HG02938 (cell line): ENCODE measurements around the gene VMO1.

ENCODE experiments used
- ATAC-seq: cut with Tn5 transposase; IDR thresholded peaks from one replicate; pipeline ENCODE4 v1.9.1; 2021; ENCODE audit warnings: mild to moderate bottlenecking, moderate library complexity; ENCODE audit not compliant: unreplicated experiment

Gene VMO1

DNA sequence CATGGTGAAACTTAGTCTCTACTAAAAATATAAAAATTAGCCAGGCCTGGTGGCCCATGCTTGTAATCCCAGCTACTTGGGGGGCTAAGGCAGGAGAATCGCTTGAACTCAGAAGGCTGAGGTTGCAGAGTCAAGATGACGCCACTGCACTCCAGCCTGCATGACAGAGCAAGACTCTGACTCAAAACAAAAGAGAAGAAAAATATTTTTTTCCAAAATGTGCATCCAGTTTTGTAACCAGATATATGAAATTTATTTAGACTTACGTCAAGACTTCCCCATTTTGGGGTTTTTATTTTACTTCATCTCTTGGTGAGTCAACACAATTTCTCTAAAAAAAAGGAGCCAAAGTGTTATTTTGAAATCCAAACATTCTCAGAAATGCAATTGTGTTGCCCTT, 20.0 kb downstream of the VMO1 start:
- ATAC-seq, result no peak

DNA sequence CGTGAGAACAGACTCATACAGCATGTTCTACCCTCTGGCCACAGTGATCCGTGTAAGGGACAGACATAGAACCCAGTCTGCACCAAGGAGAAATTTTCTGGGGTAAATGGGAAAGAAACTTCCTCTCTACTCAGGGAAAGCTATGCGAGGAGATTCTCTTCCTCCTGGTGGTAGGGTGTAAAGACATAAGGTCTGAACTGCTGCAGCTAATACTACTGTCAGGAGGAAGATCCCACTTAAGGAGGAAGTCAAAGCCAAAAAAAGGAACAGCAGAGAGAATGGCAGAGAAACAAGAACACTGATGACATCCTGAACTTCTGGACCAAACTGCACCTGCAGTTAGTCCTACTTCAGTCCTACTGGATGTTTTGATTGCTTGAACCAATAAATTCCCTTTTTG, 21.6 kb downstream of the VMO1 start:
- no peak for ATAC-seq

DNA sequence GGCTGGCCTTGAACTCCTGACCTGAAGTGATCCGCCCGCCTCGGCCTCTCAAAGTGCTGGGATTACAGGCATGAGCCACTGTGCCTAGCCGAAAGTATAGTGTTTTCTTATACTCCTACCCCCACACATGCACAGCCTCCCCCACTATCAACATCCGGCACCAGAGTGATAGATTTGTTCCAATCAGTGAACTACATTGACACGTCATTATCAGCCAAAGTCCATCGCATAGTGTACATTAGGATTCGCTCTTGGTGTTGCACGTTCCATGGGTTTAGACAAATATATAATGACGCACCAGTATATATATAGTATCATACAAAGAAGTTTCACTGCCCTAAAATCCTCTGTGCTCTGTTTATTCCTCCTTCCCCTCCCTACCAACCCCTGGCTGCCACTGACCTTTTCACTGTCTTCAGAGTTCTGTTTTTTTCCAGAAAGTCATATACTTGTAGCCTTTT, 26.4 kb downstream of the VMO1 start:
- ATAC-seq, result no peak

DNA sequence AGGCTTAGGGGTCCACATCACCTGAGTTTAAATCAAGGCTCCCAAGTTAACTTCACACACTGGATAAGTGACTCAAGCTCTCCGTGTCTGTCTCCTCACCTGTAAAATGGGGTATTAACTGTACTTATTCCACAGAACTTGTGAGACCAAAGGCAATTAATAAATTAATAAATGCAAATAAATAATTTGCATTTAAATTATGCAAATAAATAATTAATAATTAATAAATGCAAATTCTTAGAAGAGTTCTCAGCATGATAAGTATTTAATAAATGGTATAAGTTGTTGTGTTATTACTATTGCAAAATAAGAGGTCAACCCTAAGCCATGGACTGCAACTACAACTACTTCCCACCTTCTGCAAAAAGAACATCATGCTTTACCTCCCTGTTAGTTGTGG, 32.8 kb downstream of the VMO1 start:
- no peak for ATAC-seq

DNA sequence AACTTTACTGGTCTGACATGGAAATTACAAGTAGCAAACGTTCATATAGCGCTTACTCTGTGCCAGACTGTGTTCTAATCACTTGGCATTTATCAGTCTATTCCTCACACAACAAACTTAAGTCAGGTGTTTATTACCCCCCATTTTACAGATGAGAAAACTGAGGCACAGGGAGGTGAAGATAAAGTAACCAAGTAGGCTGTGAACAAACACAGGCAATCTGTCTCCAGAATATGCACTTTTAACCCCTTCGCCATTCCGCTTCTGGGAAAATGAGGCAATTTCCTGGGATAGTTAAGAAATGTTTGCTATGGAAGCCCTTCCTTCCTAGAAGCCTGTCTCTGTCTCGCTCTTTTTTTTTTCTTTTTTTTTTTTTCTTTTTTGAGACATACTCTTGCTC, 34.2 kb downstream of the VMO1 start:
- no peak for ATAC-seq

DNA sequence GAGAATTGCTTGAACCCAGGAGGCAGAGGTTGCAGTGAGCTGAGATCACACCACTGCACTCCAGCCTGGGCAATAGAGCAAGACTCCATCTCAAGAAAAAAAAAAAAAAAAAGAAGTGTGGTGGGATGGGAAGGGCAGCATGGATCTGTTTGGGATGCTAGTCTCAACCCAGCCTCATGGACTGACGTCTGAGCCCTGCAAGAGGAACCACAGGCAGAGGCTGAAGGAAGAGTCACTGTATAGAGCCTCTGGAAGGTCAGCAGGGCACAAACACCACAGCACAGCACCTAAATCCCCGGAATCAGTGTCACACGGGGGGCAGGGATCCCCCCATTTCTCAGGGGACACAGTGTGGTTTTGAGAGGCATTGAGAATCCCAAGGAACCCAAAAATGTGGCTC, 35.6 kb downstream of the VMO1 start:
- ATAC-seq, result no peak

DNA sequence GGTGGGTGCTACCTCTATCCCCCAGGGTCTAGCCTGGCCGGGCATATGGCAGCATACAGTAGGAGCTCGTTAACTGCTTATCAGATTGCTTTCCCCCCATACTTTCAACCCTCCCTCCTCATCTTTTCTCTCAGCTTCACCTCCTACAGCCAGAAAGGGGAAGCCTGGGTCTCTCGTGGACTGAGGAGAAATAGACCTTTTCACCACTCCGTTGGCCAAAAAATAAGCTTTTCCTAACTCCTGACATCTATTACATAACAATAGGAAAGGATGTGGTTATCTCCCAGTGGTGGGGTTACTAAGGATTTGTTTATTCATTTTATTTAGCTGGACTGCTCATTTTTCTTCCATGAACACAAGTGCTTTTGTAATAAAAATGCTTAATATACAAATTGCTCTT, 37.5 kb downstream of the VMO1 start:
- ATAC-seq, result no peak

DNA sequence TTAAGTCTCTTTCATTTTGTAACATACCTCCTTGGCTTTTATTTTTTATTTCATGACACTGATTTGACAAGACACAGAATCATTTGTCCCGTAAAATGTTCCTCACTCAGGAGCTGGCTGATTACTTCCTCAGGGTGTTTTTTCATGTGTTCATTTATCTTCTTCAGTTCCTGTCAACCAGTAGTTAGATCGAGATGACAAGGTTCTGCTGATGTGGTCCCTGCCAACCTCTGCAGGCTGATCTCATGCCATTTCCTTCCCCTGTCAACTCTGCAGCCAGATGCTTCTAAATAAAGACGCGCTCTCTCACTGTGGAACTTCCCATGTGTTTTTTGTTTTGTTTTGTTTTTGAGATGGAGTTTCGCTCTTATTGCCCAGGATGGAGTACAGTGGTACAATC, 38.3 kb downstream of the VMO1 start:
- ATAC-seq, result no peak

DNA sequence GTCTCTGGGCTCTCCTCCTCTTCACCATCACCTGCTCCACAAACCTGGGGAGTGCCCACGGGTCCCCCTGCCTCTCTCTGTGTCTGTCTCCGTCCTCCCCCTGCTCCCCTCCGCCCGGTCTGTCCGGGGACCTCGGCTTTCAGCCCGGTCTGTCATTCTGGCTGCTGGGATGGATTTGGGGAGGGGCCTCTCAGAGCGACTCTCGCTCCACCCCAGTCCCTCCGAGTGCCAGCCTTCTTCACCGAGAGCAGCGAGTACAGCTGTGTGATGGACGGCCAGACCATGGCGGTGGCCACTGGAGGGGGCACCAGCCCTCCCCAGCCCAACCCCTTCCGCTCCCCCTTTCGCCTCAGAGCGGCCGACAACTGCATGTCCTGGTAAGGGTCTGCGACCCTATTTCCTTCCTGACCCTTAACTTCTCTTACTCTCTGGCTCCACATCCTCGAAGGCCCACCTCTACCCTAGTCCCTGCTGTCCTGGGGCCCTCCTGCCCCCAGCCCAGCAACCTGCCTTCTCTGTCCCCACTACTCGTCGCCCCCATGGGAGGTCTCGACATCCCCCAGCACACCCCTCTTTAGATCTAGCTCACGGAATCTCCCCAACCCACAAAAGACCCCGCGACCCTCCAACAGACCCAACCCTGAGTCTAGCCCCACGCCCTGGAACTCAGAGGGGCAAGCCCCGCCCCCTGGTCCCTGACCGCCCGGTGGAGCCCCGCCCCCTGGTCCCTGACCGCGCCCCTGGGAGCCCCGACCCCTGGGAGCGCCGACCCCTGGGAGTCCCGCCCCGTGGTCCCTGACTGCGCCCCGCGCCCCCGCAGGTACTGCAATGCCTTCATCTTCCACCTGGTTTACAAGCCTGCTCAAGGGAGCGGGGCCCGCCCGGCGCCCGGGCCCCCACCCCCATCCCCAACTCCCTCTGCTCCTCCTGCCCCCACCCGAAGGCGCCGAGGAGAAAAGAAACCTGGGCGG, 40.9 kb downstream of the VMO1 start:
- ATAC-seq, result no peak

DNA sequence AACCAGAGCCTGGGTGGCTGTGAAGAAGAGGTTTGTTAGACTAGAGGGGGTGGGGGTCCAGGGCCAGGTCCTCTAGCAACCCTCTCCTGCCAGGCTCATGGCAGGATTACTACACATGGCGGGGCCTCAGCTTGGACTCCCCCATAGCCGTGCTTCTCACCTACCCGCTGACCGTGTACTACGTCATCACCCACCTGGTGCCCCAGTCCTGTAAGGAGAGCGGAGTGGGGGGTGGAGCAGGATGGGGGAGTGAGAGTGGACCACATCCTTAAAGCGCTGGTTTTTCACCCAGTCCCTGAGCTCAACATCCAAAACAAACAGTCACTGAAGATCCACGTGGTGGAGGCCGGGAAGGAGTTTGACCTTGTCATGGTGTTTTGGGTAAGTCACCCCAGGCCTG, 42.3 kb downstream of the VMO1 start:
- ATAC-seq, result no peak

DNA sequence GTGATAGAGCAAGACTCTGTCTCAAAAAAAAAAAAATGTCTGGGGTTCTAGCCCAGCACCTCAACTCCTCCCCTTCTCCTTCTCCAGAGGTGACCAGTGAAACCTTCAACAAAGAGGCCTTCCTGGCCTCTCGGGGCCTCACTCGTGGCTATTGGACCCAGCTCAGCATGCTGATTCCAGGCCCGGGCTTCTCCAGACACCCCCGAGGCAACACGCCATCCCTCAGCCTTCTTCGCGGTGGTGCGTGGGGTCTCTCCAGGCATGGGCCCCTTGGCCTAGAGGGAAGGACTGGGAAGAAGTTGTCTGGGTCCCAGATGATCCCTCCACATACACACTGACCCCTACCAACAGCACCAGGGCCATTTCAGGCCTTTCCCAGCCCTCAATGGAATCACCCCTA, 42.9 kb downstream of the VMO1 start:
- no peak for ATAC-seq

DNA sequence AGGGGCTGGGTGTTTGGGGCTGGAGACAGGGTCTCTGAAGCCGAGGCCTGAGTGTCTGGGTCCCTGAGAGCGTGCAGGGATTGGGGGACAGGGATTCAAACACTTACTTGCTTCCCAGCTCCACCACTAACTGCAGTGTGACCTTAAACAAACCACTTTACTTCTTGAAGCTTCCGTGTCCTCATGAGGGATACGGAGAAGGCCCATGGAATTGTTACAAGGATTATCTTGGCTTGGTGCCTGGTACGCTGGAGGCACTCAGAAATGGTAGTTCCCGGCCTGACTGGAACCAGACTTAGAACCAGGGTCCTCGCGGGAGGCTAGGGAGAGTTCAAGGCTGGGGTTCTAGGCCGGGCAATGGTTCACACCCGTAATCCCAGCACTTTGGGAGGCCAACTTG, 43.5 kb downstream of the VMO1 start:
- ATAC-seq, result no peak

DNA sequence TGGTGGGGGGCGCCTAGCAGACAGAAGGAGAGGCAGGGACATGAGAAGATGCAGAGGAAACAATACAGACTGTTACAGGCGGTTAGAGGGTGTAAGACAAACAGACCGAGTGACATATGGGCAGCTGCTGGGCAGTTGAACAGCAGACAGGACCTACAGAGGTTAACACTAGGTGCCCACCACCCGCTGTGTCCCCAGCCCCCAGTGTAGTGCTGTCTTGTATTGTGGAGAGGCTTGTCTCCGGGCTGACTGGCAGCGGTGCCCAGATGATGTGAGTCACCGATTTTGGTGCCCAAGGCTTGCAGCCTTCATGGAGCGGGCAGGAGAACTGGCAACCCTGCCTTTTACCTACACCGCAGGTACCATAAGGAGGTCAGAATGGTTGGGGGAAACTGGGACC, 44.0 kb downstream of the VMO1 start:
- ATAC-seq, result no peak

DNA sequence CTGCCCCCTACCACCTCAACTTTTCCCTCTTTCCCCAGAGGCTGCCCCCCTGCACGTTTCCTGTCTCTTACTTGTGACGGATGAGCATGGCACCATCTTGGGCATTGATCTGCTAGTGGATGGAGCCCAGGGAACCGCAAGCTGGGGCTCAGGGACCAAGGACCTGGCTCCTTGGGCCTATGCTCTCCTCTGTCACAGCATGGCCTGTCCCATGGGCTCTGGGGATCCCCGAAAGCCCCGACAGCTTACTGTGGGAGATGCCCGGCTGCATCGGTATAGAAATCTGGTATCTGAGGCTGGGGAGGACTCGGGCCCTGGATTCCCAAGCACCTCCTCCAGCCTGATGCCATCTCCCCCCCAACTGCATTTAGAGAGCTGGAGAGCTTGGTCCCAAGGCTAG, 44.6 kb downstream of the VMO1 start:
- no peak for ATAC-seq

DNA sequence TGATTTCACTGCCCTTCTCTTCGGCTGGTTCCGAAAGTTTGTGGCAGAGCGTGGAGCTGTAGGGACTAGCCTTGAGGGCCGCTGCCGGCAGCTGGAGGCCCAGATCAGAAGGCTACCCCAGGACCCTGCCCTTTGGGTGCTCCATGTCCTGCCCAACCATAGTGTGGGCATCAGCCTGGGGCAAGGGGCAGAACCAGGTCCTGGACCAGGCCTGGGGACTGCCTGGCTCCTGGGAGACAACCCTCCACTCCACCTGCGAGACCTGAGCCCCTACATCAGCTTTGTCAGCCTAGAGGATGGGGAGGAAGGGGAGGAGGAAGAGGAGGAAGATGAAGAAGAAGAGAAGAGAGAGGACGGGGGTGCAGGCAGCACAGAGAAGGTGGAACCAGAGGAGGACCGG, 45.6 kb downstream of the VMO1 start:
- ATAC-seq, result no peak

DNA sequence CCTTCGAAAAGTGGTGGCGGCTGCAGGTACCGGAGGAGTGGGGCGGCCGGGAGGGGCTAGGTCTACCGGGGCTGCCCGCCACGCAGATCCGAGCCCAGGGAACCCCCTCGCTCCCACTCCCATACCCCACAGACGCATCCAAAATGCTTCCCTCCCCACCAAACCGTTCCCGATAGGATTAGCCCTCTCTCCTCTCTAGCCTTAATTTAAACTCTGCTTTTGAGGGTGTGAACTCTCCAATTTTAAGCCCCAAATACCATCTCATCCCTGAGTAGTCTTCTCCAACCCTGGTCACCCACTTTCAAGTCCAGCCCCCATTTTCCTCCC, 46.2 kb downstream of the VMO1 start:
- ATAC-seq, result no peak

DNA sequence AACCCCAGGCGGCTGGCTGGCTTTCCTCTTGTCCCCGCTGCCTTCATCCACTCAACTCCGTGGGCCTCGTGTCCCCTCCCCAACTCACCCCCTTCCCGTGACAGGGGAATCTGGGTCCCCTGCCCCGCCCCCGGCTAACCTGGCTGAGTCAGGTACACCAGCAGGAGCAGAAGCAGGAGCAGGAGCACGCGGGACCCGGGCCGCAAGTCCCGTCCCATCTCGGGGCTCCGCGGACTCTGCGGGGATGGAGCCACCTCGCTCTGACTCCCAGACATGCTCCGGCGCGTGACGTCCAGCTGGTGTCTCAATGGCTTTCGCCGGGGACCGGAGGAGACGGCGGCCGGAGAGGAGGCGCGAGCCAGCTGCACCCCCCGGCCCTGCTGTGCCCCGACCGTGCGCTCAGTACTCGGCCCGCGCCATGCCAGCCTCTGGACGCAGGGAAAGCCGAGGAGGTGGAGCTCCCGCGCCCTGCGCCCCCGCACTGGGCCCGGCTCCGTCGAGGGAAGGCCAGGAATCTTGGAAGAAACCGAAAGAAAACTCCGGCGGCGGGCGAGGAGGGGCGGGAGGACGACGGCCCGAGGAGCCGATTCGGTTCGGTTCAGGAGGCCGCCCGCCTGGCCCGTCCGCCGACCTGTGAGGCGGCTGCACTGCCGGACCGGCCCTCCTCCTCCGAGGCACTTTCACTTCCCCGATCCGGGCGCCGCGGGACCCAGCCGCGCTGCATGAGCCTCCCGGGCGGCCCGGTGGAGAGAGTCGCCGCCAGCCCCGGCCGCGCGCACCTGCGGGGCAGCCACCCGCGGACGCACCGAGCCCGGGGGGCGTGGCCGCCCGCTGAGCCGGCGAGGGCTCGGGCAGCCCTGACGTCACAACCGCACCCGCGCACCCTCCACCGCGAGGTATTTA, 46.8 kb downstream of the VMO1 start, which contains the start of the genes CXCL16 and ZMYND15:
TSS of gene CXCL16 (minus strand) at position 807 of the 903 bp plus-strand sequence. CDS start at position 218, 589 bp downstream.
TSS of gene ZMYND15 (plus strand) at position 712 of the 903 bp plus-strand sequence. CDS start 716 bp downstream, outside the sequence.
- ATAC-seq, result no peak

DNA sequence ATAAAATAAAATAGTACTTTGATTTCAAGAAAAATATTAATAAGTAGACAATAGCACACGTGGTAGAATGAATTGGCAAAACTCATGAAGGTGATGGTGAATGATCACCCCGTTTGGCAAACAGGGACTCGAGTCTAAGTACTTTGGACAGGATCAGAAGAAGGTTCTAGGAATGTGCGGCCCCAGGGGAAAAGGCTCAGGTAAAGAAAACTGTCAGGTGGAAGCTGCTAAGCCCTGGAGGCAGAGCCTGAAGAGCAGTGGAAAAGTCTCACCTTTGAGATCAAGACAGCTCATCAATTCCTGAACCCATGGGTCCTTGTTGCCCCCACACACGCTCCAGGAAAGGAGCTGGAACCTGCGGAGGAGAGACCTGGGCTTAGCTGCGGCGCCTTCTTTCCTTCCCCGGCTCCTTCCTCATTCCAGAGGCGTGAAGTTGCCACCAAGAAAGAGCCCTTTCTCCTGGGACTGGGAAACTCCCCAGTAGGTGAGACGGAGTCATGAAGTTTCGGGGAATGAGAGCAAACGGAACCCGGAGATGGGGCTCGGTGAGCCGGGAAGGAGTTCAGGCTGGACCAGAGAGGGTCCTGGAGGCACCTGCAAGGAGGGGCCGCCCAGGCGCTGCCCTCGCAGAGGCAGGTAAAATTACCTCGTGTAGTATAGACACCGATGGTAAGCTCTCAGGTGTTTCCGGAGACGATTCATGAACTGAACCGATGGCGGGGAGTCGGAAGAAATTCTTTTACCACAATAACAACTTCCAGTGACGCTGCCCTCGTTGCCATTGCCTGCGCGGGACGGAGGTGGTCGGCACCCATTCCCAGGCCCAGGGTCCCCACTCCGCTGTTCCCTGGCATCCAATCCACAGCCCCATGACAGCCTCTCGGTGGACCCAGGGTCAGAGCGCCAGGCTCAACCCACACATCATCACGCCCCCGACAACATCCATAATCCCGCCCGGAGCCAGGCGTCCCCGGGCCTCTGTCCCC, 47.7 kb downstream of the VMO1 start:
- ATAC-seq, result no peak

DNA sequence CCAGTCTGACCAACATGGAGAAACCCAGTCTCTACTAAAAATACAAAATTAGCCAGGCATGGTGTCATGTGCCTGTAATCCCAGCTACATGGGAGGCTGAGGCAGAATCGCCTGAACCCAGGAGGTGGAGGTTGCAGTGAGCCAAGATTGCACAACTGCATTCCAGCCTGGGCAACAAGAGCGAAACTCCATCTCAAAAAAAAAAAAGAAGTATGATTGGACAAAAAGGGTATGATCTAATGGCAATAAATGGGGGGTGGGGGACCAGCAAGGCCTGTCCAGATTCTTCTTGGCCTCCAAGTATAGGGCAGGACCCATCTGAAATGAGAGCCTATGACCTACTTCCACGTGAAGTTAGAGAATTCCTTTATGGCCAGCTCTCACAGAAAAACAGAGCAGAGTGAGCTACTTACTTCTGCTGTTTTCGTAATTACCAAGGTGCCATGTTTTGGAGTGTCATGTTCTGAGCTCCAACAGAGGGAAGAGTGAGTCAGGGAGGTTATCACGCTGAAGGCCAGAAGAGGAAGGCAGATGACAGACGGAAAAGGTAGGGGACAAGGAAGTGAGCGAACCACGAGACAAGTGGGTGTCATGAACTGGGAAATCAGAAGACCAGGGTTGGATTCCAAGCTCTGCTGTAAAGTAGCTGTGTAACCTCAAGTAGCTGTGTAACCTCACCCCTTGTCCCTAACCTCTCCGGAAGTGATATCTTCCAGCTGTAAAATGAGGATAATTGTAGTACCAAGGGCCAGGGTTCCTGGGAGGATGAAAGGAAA, 50.1 kb downstream of the VMO1 start:
- ATAC-seq, result no peak
